Gastroesophageal sphincter (tissue), 4 donors: ENCODE results near the gene LRRC57. TPM values are rescaled to one million over a fixed set of nuclear protein-coding genes. Genes with fewer than 3 reads are reported as not detected.
A peak's percentile ranks its signal among the peaks of the same experiment; 100 is the strongest.

Source experiments
- ATAC-seq: fragments of 150-250 bp; one replicate; pipeline ENCODE4 v1.9.1; 2016; ENCODE audit warnings: mild to moderate bottlenecking, moderate library complexity
- H3K27ac ChIP-seq, 4 donors: fragments of 200-600 bp; sonication (generic) in 3 of 4; 1 replicate in 3 of 4; 2 replicates in 1 of 4; pipeline ENCODE4 v1.5.1; 2016 to 2019
- H3K27me3 ChIP-seq: fragments of 200-600 bp; sonication (generic); one replicate; pipeline ENCODE4 v1.5.1; 2019
- H3K36me3 ChIP-seq, 2 donors: fragments of 200-600 bp; sonication (generic); one replicate each; pipeline ENCODE4 v1.5.1; 2019; ENCODE audit warnings: control low read depth in 1 of 2
- H3K4me1 ChIP-seq, 3 donors: fragments of 200-600 bp; sonication (generic); 1 replicate in 2 of 3; 2 replicates in 1 of 3; pipeline ENCODE4 v1.5.1; 2016 to 2019; ENCODE audit warnings: control low read depth in 2 of 3
- H3K4me3 ChIP-seq, 2 donors: fragments of 200-600 bp; sonication (generic); one replicate each; pipeline ENCODE4 v1.5.1; 2019; ENCODE audit warnings: mild to moderate bottlenecking in 1 of 2, moderate library complexity in 1 of 2
- H3K9me3 ChIP-seq, 3 donors: fragments of 200-600 bp; sonication (generic); one replicate each; pipeline ENCODE4 v1.5.1; 2017 to 2019; ENCODE audit warnings: control low read depth in 2 of 3
- EP300 ChIP-seq: sonication (generic); formaldehyde crosslinking; IDR thresholded peaks from one replicate; pipeline ENCODE4 v1.6.1; 2017; ENCODE audit warnings: antibody characterized with exemption, mild to moderate bottlenecking
- POLR2A ChIP-seq, 2 donors: fragments of 450-650 bp; IDR thresholded peaks; one replicate each; pipeline ENCODE4 v1.6.1; 2017; ENCODE audit warnings: antibody characterized with exemption in 2 of 2, mild to moderate bottlenecking in 2 of 2, moderate library complexity in 1 of 2
- POLR2AphosphoS5 ChIP-seq: sonication (generic); formaldehyde crosslinking; IDR thresholded peaks from one replicate; pipeline ENCODE4 v1.6.1; 2017; ENCODE audit warnings: antibody characterized with exemption
- WGBS, 2 donors: methylation state at CpG; one replicate each; pipeline ENCODE4 v1.1.5; 2018; ENCODE audit warnings: low coverage in 1 of 2; 5-methylcytosine and 5-hydroxymethylcytosine counted together
- total RNA-seq, 4 donors: library from RNA; depleted of rRNA; stranded (reverse); fragments of >200 nt; gene quantifications; one replicate each; pipeline ENCODE4 v1.1.0, GENCODE V29; 2016
- TF ChIP-seq, protein P1 (sequence below), 4 experiments: fragments of 200-600 bp in 2 of 4; fragments of 450-650 bp in 2 of 4; sonication (generic) in 1 of 4; IDR thresholded peaks; one replicate each; pipeline ENCODE4 v1.5.1; 2017 to 2019; ENCODE audit warnings: antibody characterized with exemption in 4 of 4, mild to moderate bottlenecking in 2 of 4, moderate library complexity in 2 of 4

Gene LRRC57
- total RNA-seq, 4 donors from 2014 or later, result 14.9 to 19.4 (median 15.4) TPM

DNA sequence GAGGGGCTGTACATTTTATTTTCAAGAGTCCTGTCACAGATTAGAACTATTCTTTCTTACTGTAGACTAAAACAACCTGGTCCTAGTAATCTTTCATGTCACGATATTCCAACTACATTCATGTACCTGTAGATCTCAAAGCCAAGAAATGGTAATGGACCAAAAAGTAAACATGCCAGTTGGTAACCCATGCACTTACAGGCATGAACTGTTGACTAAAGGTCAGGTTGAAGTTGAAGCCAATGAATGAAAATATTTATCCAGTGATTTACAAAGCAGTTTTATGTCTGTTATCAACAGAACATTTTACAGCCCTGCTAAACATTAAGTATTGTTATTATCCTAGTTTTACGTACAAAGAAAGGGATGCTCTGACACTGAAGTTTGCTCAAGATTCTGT lies 25.3 kb downstream of the LRRC57 start:
- no peak for ATAC-seq
- Histone ChIP-seq H3K36me3 (peaks cover 0 to 84% of the 10 kb centered on the region in 2 donors), H3K4me1 (no peaks in the 10 kb centered on the region), H3K4me3 (no peak overlapping the region), H3K9me3 (no peaks in the 10 kb centered on the region), H3K27ac (no peak overlapping the region), H3K27me3 (no peaks in the 10 kb centered on the region)
- no peak for TF ChIP-seq POLR2AphosphoS5
- no peak for TF ChIP-seq EP300
- TF ChIP-seq, protein P1, sequence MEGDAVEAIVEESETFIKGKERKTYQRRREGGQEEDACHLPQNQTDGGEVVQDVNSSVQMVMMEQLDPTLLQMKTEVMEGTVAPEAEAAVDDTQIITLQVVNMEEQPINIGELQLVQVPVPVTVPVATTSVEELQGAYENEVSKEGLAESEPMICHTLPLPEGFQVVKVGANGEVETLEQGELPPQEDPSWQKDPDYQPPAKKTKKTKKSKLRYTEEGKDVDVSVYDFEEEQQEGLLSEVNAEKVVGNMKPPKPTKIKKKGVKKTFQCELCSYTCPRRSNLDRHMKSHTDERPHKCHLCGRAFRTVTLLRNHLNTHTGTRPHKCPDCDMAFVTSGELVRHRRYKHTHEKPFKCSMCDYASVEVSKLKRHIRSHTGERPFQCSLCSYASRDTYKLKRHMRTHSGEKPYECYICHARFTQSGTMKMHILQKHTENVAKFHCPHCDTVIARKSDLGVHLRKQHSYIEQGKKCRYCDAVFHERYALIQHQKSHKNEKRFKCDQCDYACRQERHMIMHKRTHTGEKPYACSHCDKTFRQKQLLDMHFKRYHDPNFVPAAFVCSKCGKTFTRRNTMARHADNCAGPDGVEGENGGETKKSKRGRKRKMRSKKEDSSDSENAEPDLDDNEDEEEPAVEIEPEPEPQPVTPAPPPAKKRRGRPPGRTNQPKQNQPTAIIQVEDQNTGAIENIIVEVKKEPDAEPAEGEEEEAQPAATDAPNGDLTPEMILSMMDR (IDR thresholded peaks at IDR 0.05), result no peak
- no peak for TF ChIP-seq POLR2A (IDR thresholded peaks at IDR 0.05)
- 91 to 100% methylated on average over 1 to 2 of the region's 2 CpGs for WGBS, 2 donors

DNA sequence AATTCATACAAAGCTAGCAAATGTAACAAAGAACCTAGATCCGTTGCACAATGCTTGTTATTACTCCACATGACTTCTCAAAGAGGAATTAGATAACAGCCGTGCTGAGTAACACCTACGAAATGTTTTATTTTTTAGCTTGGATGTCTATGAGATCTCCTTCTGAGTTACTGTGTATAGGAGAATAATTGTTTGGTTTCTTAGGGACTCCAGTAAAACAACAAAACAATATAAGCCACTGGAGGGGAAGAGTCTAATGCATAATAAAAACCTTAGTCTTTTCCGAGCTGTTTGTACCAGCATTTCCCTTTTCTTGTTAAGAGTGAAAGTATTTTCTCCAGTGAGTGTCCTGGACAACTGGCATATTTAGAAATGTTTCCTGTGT lies 37.6 kb downstream of the LRRC57 start:
- peak overlapping the region; percentile 23 to 41 (median 32) for H3K27ac ChIP-seq
- H3K4me1 ChIP-seq, result peaks cover 5 to 35% (median 7%) of the 10 kb centered on the region in 3 donors
- 41 to 72% methylated on average over 4 of the region's 4 CpGs for WGBS, 2 donors
- TF ChIP-seq, protein P1 (IDR thresholded peaks at IDR 0.05), result no peak
- ATAC-seq, result peak; percentile 54
- H3K9me3 ChIP-seq, result no peaks in the 10 kb centered on the region
- H3K4me3 ChIP-seq, result no peak overlapping the region
- H3K27me3 ChIP-seq, result no peaks in the 10 kb centered on the region
- peaks cover 0 to 30% of the 10 kb centered on the region in 2 donors for H3K36me3 ChIP-seq

DNA sequence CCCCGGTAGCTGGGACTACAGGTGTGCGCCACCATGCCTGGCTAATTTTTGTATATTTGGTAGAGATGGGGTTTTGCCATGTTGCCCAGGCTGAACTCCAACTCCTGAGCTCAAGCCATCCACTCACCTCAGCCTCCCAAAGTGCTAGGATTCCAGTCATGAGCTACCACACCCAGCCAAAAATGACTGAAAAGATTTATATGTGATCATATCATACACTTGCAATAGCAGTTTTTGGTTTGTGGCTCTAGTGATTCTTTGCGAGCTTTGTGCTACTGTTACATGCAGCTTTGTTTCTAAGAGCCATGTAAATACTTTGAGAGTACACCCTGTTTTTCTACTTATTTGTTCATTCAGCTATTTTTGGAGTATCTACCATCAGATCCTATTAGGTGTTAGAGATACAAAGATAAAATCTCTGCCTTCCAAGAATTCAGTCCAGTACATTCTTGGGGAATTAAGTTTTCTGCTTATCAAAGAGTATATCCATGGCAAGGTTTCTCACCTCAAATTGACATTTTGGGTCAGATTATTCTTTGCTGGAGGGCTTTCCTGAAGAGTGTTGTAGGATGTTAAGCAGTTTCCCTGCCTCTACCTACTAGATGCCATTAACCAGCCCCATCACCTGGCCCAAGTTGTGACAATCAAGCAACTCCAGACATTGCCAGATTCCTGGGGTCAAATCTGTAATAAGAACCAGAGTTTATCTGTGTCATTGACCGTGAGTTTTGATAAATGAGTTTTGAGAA lies 38.2 kb downstream of the LRRC57 start:
- TF ChIP-seq, protein P1 (IDR thresholded peaks at IDR 0.05), result no peak
- no peak for TF ChIP-seq POLR2A (IDR thresholded peaks at IDR 0.05)
- TF ChIP-seq POLR2AphosphoS5, result no peak
- no peak for TF ChIP-seq EP300
- Histone ChIP-seq H3K27ac (peak overlapping the region in 3 of 4 donors; percentile 23 to 41 (median 31)), H3K27me3 (no peaks in the 10 kb centered on the region), H3K9me3 (no peaks in the 10 kb centered on the region), H3K4me3 (no peak overlapping the region), H3K36me3 (peaks cover 0 to 24% of the 10 kb centered on the region in 2 donors), H3K4me1 (peaks cover 5 to 35% (median 7%) of the 10 kb centered on the region in 3 donors)
- ATAC-seq, result no peak
- 79 to 88% methylated on average over 3 to 4 of the region's 4 CpGs for WGBS, 2 donors

DNA sequence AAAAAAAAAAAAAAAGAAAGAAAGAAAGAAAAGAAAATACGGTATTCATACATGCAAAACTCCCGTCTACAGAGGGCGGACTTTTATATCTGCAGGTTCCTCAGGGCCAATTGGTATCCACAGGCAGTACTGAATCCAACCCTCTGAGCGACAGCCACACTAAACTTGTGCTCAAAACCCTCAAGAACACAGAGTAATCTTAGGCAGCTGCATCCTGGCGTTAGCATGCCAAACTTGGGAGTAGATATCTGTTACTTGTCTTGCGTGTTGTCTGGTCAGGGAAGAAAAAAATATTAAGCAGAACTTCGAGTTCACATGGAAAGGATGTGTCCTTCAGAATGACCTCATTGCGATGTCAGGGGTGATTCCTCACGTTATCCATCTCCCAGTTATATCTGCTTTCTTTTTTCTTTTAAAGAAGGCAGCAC lies 40.3 kb downstream of the LRRC57 start:
- peak overlapping the region in 2 of 4 donors; percentile 42 to 55 for H3K27ac ChIP-seq
- no peaks in the 10 kb centered on the region for H3K27me3 ChIP-seq
- no peak overlapping the region for H3K4me3 ChIP-seq
- WGBS, 2 donors, result 33 to 35% methylated on average over 5 to 9 of the region's 9 CpGs
- ATAC-seq, result peak; percentile 72
- no peaks in the 10 kb centered on the region for H3K9me3 ChIP-seq
- TF ChIP-seq, protein P1 (IDR thresholded peaks at IDR 0.05), result peak in 1 of 4 experiments; percentile 9
- no peak for TF ChIP-seq EP300
- H3K36me3 ChIP-seq, result peaks cover 0 to 3% of the 10 kb centered on the region in 2 donors
- H3K4me1 ChIP-seq, result peaks cover 5 to 46% (median 7%) of the 10 kb centered on the region in 3 donors

DNA sequence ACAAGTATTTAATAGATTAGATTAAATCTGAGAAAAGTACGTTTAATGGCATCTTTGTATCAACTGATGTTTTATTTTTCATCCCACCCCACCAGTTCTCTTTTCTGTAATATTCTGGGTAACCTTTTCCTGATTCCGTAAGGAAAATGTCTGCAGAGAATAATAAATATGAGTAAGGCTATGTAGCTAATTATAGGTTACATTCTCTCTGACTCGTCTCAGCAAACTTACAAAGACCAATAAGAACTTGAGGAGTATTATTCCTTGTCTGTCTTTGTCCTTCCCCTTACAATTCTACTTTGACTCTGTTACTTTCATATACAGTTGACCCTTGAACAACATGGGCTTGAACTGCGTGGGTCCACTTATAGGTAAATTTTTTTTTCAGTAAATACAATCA lies 41.1 kb downstream of the LRRC57 start:
- H3K36me3 ChIP-seq, result no peaks in the 10 kb centered on the region
- no peak overlapping the region for H3K4me3 ChIP-seq
- H3K27ac ChIP-seq, result peak overlapping the region in 1 of 4 donors; percentile 55
- H3K27me3 ChIP-seq, result no peaks in the 10 kb centered on the region
- peaks cover 5 to 46% (median 7%) of the 10 kb centered on the region in 3 donors for H3K4me1 ChIP-seq
- no peak for ATAC-seq
- no peaks in the 10 kb centered on the region for H3K9me3 ChIP-seq
- TF ChIP-seq EP300, result no peak
- TF ChIP-seq POLR2A (IDR thresholded peaks at IDR 0.05), result no peak
- no peak for TF ChIP-seq POLR2AphosphoS5
- TF ChIP-seq, protein P1 (IDR thresholded peaks at IDR 0.05), result no peak
- WGBS, 2 donors, result 59 to 71% methylated on average over 4 of the region's 4 CpGs
